Urothelium cell line (cell line): ENCODE measurements around the gene TLCD2.
"Not testable (repeated sequence)": the region's sequence is repeated elsewhere in the genome, so short reads cannot be mapped to it uniquely, and the experiment has no call there.

Source experiments
- DNase-seq: peaks from one replicate; pipeline ENCODE4 v3.0.0; 2011; ENCODE audit warnings: low spot score, mixed read lengths
- FAIRE-seq: peaks from 2 replicates; lab custom pipeline; 2011; peaks lifted over from hg19 to GRCh38; lab: Jason Lieb, UNC

Gene TLCD2

DNA sequence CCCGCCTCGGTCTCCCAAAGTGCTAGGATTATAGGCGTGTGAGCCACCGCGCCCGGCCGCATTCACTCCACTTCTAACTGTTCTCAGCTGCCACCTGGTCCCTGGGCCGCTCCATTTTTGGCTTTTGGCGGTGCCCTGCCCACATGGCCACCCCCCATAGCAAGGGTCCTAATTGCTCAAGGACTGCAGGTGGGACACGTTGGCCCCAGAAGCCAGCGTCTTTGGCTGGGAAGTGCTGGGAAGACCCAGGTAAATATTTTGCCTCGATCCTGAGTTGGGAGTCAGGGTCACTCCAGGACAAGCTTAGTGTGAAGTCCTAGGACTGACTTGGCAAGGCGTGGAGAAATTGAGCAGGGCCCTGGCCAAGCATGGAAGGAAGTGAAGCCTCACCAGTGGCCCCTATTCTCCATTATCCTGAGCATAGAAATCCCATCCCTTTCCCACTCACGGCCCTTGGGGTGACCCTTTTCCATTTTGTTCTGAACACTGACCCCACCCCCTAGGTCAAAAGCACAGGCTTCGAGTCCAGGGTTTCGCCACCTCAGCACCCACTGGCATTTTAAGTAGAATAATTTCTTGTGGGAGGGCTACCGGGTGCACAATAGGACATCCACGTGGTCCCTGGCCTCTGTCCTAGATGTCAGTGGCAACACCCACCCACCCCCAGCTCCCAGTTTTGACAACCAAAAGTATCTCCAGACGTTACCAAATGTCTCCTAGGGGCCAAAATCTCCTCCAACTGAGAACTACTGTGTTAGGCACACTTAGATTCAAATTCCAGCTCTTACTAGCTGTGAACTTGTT is 8.4 kb upstream of the TLCD2 start:
- no peak for FAIRE-seq
- no peak for DNase-seq

GRCh38 chr17:1716912-1717695 is 6.9 kb upstream of the TLCD2 start:
- DNase-seq (peak; percentile 84), FAIRE-seq (no peak)

GRCh38 chr17:1716076-1716911 is 6.1 kb upstream of the TLCD2 start:
- DNase-seq (peak; percentile 97), FAIRE-seq (peak; percentile 81)

DNA sequence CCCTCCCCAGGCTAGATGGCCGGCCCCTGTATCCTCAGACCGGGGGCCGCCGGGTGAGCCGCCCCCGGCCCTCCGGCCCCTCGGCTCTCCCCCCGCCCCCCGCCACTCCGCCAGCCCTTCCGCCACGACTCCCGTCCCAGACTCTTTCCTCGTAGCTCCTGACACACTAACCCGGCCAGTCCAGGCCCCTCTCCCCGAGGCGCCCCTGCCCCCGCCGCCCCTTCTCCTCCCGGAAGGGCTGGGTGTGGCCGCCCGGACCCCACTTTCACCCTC is 5.6 kb upstream of the TLCD2 start:
- FAIRE-seq = no peak
- no peak for DNase-seq

DNA sequence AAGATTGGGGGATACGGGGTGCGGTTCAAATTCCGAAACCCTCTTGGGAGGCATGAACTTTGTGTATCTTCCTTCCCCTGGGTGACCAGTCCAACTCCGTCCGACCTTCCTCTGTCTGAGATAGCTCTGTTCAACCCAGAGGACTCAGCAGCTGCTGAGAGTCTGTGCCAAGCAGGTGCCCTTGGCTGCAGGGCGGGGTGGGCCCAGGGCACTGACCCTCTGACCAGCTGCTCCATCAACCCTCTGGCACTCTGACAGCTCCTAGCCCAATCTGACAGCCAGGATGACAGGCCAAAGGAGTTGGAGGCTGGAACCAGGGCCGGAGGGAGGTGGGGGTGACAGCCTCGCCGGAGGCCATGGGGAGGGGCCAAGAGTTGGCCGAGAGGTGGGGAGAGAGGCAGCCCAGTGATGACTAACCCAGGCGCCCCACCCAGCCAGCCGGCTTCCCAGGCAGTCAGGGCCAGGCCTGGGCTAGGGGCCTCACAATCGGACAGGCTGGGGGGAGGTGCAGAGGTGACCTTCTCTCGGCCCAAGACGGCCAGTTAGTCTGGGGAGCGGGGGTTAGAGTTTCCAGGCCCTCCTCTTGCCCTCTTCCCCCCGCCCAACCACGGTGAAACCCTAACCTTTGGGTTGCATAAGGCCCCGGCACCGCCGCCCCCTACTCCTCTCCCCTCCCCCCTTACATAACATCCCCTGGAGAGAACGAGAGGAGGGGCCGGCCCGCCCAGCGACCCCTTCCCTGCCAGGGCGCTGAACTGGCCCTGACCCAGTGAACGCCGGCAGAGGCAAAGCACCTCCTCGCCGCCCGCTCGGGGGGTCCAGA is 5.0 kb upstream of the TLCD2 start:
- DNase-seq = peak; percentile 67
- no peak for FAIRE-seq

DNA sequence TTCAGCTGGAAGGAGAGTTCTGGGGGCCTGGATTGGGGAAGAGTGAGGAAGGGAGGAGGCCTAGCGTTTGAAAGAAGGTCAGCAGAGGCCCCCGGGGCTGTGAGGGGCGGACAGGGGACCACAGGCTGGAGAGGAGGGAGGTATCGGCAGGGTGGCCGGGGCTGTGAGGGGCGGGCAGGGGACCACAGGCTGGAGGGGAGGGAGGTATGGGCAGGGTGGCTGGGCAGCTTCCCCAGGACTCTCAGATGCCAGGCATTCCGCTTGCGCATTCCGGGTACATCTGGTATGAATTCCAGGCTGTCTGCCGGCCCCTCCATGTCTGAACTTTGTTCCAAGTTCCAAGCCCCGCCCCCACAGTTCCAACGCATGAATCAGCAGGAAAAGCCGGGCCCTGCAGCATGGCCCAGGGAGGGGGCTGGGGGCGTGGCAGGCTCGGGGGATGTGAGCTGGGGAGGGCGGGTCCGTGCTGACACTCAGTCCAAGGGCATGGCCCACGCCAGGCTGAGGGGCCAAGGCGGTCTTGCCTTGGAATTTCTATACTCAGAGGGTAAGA is 4.3 kb upstream of the TLCD2 start:
- FAIRE-seq (no peak), DNase-seq (peak; percentile 82)

DNA sequence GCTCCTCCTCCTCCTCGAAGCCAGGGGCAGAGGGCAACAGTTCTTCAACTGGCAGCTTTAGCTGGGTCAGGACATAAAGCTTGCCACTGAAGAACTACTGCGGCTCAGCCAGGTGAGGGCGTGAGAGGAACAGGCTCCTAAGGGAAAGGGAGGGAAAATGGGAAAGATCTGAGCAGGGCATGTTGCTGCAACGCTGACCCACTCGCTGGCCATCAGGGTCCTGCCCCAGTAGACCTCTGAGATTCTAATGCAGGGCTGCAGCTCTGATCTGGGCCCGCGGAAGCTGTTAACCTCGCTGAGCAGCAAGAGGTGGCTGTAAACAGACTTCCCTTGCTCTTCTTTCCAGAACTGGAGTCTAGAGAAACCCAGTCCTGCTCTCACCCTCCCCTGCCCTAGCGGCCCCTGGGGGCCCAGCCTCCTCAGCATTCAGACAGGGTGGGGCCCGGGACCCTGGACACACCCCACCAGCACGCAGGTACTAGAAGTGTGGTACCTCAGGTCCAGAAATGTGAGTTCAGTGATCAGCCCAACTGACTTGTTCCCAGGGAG is 3.8 kb upstream of the TLCD2 start:
- DNase-seq (peak; percentile 38), FAIRE-seq (no peak)

GRCh38 chr17:1713160-1713877 is 3.1 kb upstream of the TLCD2 start:
- no peak for FAIRE-seq
- no peak for DNase-seq

DNA sequence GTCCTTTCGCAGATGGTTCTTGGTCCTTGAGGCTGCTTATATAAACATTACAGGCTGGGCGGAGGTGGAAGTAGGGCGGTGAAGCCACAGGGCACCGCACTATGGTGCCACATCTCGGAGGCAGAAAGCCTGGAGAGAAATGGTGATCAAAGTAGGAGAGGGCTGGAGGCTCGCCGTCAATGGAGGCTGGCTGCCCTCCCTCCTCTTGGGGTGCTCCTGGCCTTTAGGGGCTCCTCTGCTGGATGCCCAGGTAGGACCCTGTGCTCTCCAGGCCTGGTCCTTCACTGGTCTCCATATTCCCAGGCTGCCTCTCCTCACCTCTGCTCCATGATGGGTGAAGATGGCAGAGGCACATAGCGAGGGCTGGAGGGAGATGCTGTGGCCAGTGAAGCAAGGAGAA is 2.1 kb upstream of the TLCD2 start:
- DNase-seq (no peak), FAIRE-seq (no peak)

DNA sequence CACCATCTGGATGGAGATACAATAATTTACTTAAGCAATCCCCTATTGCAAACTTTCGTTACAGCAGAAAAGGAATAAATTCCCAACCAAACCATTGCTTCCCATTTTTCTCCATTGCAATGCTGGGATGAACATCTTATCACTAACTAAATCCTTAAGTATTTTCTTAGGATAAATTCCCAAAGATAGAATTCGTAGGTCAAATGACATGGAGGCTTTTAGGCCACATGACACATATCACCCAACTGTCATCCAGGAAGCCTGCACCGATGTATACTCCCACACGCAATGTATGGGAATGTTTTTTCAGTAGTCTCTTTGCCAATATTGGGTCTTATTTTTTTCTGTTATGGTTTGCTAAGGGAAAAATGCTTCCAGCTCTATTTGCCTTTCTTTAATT is 1.6 kb upstream of the TLCD2 start:
- DNase-seq = no peak
- no peak for FAIRE-seq

DNA sequence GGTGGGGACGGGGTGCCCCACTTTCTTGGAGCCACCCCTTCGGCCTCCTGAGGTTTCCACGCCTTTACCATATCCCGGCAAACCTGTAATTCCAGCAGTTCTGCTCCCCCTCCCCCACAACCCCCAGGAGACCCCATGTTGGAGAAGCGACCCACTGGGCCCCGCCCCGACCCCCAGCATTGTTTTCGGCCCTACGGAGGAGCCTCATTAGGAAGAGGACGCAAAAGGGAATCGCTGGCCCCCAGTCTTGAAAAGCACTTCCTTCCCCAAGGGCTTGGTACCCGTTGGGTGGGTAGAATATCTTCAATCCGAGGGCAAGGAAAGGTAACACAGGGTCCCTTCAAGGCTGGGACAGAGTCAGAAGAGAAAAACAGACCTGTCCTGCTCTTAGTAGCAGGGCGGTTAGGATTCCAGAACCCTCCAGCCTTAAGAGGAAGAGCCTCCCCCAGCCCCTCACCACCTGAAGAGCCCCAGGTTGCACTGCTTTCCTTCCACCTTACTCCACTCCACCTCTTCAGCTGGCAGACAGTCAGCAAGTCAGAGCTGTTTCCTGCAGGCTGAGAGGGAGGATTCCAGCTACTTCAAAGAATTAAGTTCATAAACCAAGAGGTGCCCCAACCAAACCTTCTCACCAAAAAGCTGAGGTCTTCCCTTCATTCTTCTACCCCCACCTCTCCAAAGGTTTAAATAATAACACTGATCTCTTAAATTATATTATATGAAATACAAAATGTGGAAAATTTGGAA is 803 bp upstream of the TLCD2 start:
- DNase-seq = no peak
- no peak for FAIRE-seq

GRCh38 chr17:1709403-1709951 is 700 bp downstream of the TLCD2 start:
- FAIRE-seq = no peak
- no peak for DNase-seq

GRCh38 chr17:1708791-1709346 is 1.3 kb downstream of the TLCD2 start:
- FAIRE-seq, DNase-seq: not testable (repeated sequence)

DNA sequence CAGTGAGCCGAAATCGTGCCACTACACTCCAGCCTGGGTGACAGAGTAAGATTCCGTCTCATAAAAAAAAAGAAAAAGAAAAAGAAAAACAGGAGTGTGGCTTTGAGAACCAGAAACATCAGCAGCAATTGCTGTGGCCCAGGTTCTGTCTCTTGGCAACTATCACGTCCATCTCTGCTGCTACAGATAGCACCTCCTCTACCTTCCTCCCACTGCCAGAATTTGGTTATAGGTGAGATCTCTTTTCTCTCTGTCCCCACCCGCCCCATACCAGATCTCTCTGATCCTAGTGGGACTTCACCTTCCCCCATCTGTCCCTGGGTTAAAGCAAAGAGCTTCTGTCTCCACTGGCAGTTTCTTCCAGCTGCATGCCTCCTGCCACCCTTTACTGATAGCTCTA is 3.1 kb downstream of the TLCD2 start:
- FAIRE-seq = no peak

GRCh38 chr17:1705004-1705403 is 5.2 kb downstream of the TLCD2 start:
- DNase-seq (no peak), FAIRE-seq (no peak)

More for the DNA sequence above, 3.1 kb downstream of the TLCD2 start:
- DNase-seq = no peak

DNA sequence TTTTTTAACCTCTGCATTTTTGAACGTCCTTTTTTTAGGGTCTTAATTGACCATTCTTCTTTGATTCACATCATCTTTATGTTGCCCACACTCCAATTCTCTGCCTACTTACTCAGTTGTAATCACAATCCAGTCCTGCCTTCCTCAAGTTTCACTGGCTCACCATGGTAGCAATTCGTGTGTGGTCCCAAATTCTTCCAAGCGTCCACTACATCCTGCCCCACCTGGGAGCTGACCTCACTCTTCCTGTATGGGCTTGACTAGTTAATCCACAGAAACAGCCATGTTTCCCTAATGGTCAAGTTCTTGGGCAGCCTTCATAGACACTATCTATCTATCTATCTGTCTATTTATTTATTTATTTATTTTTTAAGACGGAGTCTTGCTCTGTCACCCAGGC is 7.1 kb downstream of the TLCD2 start:
- FAIRE-seq (no peak), DNase-seq (no peak)

- not testable (repeated sequence) for FAIRE-seq, DNase-seq
Observed at GRCh38 chr17:1699891-1700290, 10.3 kb downstream of the TLCD2 start.

DNA sequence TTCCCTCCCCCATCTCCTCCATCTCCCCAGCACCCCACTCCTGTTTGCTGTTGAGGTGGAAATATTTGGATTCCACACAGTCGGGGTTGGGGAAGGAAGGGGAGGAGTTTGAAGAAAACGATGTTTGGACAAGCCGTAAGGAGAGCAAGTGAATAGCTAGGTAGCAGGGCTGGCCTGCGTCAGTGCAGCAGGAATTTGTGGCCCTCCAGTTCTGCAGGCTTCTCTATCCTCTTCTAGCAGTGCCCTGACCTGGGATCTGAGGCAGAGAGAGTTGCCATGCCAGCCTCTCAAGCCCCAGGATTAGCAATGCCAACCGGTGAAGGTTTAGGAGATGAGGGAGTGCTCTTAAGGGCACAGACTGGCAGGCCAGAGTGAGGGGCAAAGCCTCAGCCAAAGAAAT is 12.5 kb downstream of the TLCD2 start:
- FAIRE-seq (no peak), DNase-seq (no peak)
